HG03342 (cell line): ENCODE results near the gene CENPX.
"Not testable (repeated sequence)": the region's sequence is repeated elsewhere in the genome, so short reads cannot be mapped to it uniquely, and the experiment has no call there.

ENCODE experiments used
- ATAC-seq: cut with Tn5 transposase; IDR thresholded peaks from one replicate; pipeline ENCODE4 v1.9.1; 2021; ENCODE audit warnings: mild to moderate bottlenecking, moderate library complexity; ENCODE audit not compliant: unreplicated experiment

CENPX gene

GRCh38 chr17:82039695-82040299, 17.1 kb upstream of the CENPX start:
- ATAC-seq, result no peak

GRCh38 chr17:82038796-82039409, 16.2 kb upstream of the CENPX start:
- not testable (repeated sequence) for ATAC-seq

- no peak for ATAC-seq
Measured at GRCh38 chr17:82037889-82038195, 15.2 kb upstream of the CENPX start.

GRCh38 chr17:82037092-82037888, 14.6 kb upstream of the CENPX start, which contains the start of gene DCXR:
Gene DCXR, minus strand, starts transcription at chr17:82037697. Its CDS starts 15 bp downstream, at chr17:82037682.
- ATAC-seq, result peak; percentile 85

- ATAC-seq, result no peak
Measured at GRCh38 chr17:82036634-82037091, 14.0 kb upstream of the CENPX start.

- no peak for ATAC-seq
Measured at GRCh38 chr17:82035956-82036633, 13.4 kb upstream of the CENPX start.

- ATAC-seq, result no peak
Measured at GRCh38 chr17:82035488-82035887, 12.8 kb upstream of the CENPX start.

GRCh38 chr17:82034371-82035011, 11.8 kb upstream of the CENPX start:
- ATAC-seq, result no peak

- no peak for ATAC-seq
Measured at GRCh38 chr17:82033359-82034085, 10.8 kb upstream of the CENPX start.

- ATAC-seq, result no peak
Measured at GRCh38 chr17:82031885-82032627, 9.4 kb upstream of the CENPX start.

GRCh38 chr17:82031303-82031884, 8.7 kb upstream of the CENPX start, which contains the start of gene RAC3:
Gene RAC3, plus strand, starts transcription at chr17:82031678. Its CDS starts 84 bp downstream, at chr17:82031762.
- ATAC-seq, result no peak

GRCh38 chr17:82030470-82031302, 8.0 kb upstream of the CENPX start:
- peak; percentile 51 for ATAC-seq

- ATAC-seq, result no peak
Measured at GRCh38 chr17:82029990-82030469, 7.4 kb upstream of the CENPX start.

GRCh38 chr17:82029391-82029790, 6.7 kb upstream of the CENPX start:
- ATAC-seq, result no peak

GRCh38 chr17:82028966-82029365, 6.3 kb upstream of the CENPX start:
- no peak for ATAC-seq

- ATAC-seq, result no peak
Measured at GRCh38 chr17:82028246-82028645, 5.6 kb upstream of the CENPX start.

GRCh38 chr17:82025401-82026107, 2.9 kb upstream of the CENPX start:
- ATAC-seq, result no peak
